GM19372 (cell line): Measurements from ENCODE around the gene CNIH2.
"Not testable (repeated sequence)": the region's sequence is repeated elsewhere in the genome, so short reads cannot be mapped to it uniquely, and the experiment has no call there.

ENCODE experiments used
- ATAC-seq: cut with Tn5 transposase; IDR thresholded peaks from one replicate; pipeline ENCODE4 v1.9.1; 2021; ENCODE audit warnings: mild to moderate bottlenecking, low read depth, moderate library complexity; ENCODE audit not compliant: unreplicated experiment

CNIH2 gene

DNA sequence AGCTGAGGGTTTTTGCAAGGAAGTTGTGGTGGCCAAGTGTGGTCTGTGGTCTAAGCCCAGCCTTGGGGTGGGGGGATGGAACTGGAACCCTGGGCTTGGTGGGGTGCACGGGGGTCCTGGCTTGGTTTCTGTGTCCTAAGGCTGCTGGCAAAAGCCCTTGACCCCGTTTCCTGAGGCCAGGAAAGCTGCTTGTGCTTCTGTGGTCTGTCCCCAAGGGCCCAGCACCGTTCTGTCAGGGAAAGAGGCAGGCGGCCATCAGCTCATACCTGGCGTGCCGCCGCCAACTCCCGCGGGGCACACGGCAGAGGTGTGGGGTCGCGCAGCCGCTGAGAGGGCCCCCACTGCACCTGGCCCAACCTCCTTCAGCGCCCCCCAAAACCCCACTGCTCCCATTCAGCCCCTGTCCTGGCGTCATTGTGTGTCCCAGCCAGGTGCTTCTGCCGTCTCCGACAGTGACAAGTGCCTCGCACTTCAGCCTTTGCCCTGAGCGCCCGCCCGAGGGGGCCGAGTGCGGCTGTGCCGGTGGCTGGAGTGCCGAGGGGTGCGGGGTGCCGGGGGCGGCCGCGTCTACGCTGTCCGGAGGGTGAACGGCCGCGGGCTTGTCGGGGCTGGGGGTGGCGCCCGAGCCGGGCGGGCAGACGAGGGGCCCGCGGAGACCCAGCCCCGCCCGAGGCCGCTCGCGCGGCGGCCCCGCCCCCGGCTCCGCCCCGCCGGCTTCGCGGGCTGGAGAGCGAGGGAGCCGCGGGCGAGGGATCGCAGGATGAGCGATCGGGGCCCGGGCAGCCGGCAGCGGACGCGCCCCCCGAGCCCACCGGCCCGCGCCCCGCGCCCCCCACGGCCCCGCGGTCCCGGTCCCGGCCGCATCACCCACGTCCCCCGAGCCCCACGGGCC, at the start of gene CNIH2:
CNIH2 (plus strand) TSS at position 705 of the 892 bp plus-strand sequence. CDS start 282 bp downstream, outside the sequence.
- ATAC-seq = no peak

DNA sequence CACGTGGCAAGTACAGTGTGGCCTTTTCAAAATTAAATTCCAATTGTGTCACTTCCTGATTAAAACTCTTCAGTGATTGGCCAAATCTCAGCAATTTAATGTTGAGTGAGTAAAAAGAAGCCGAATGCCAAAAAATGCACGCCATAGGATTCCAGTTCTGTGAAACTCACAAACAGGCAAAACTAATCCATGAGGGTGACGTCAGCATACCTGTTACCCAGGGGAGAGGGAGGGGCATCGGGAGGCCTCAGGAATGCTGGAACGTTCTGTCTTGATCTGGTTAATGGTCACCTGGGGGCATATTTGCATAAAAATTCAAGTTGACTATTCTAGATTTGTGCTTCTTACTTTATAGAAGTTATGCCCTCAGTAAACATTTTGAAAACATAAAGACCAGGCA, 49.5 kb upstream of the CNIH2 start:
- ATAC-seq = no peak

DNA sequence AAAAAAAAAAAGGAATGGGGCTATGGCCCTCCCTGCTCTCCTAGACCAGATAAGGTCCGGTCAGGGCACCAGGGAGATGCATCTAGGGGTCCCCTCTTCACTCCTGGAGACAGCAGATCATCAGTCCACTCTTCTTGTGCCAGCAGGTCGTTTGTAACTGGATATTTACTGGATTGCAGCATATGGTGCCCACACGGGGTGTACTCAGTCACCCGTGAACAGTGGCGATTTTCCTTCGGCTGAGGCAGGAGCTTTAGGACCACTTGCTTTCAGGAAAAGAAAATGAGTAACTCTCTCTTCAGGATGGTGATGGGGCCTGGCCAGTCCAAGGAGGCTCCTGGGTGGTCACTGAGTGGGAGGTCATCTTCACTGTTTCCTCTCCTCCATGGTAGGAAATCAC, 47.8 kb upstream of the CNIH2 start:
- no peak for ATAC-seq

- no peak for ATAC-seq
Measured at GRCh38 chr11:66230978-66231377, 47.0 kb upstream of the CNIH2 start.

DNA sequence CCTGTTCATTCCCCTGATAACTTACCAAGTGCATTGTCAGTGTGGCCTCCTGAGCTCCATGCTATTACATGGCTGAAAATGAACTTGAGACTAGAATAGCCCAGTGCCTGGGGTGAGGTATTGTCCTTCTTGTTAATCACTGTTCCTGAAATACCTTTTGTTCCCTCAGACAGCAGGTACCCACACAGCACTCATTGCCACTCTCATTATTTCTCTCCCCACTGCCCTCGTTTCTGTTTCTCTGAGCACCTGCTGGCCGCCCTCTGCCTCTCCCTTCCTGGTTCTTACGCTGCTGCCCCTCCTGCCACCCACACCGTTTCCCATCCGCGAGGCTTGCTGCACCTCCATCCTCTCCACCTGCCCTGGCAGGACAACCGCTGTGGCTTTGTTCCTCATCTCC, 46.4 kb upstream of the CNIH2 start:
- no peak for ATAC-seq

GRCh38 chr11:66232769-66233168, 45.2 kb upstream of the CNIH2 start:
- no peak for ATAC-seq

GRCh38 chr11:66233301-66233700, 44.7 kb upstream of the CNIH2 start:
- ATAC-seq = no peak

GRCh38 chr11:66235141-66235540, 42.8 kb upstream of the CNIH2 start:
- no peak for ATAC-seq

GRCh38 chr11:66237867-66238266, 40.1 kb upstream of the CNIH2 start:
- ATAC-seq = no peak

- ATAC-seq = no peak
Measured at GRCh38 chr11:66238786-66239413, 39.1 kb upstream of the CNIH2 start.

- no peak for ATAC-seq
Measured at GRCh38 chr11:66239511-66239910, 38.5 kb upstream of the CNIH2 start.

DNA sequence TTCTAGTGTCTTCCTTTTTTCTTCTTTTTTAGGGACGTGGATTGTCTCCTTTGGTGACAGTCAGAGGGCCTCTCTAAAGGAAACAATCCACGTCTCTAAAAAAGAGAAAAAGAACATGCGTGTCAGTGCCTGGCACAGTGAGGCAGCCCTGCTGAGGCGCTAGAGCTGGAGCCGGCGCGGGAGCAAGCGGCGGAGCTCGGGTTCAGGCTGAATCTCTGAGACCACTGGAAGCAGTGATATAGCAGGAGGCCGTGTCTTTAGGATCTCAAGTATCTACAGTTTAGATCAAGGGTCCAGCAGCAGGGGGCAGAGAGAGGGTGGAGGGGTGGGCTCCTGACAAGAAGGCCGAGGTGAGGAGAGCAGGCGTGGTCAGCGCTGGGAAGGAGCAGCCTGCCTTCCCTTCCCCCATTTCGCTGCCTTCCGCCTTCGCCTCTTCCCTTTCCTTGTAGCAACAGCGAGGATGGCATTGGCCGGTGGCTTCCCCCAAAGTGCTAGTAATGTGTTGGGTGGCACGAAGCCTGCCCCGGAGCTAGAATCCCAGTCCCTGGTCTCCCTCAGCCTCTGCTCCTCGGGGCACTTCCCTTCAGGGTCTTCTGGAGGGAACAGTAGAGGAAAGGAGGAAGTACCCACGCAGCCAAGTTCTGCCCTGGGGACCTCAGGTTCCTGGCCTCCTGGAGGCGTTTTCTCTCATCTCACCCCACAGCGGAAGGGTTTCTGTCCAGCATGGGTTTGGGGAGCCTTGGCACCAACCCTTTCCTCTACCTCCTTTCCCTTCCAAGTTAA, 37.8 kb upstream of the CNIH2 start:
- ATAC-seq = no peak

- no peak for ATAC-seq
Measured at GRCh38 chr11:66240781-66241136, 37.2 kb upstream of the CNIH2 start.

DNA sequence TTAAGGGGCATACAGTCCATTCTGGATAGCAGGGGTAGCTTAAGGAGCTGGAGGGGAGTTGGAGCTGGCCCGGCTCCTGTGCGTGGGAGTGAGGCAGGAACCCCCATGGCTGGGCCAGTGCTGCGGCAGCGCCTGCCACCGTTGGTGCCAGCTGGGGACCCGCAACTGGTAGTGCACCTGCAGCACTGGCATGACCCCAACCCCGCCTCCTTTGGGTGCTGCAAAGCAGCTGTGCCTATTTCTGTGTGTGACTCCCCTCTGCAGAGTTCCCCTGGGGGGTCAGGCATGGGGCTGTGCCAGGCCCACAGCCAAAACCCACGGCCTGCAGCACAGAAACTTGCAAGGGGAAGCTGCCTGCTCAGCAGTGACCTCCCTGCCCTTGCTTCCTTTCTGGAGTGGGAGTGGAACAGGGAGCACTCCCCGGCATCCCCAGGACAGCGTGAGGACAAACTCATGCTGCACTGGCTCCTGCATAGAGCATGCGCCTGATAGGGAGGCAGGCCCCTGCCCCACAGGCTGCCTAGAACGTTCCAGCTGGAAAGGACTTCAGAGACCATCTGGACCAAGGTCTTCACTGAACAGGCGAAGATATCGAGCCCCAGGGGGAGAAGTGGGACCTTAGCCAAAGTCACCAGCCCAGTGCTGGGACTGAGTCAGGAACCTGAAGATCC, 35.7 kb upstream of the CNIH2 start:
- ATAC-seq = no peak

- ATAC-seq = no peak
Measured at GRCh38 chr11:66243782-66244535, 34.0 kb upstream of the CNIH2 start.

DNA sequence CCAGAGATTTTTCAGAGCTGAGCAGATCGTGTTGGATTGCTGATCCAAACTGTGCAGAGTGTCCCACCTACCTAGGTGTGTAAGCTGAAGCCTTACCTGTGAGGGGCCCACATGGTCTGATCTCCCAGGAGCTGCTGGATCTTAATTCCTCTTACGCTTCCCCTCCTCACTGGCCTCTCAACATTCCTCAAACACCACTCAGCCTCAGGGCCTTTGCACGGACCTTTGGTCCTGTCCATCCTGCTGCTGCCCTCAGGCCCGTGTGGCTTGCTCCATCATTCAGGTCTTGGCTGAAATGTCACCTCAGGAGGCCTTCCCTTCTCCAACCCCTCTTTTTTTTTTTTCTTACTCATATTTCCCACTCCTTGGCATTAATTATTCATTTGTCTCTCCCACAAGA, 30.7 kb upstream of the CNIH2 start:
- no peak for ATAC-seq

GRCh38 chr11:66247801-66248200, 30.2 kb upstream of the CNIH2 start:
- no peak for ATAC-seq

DNA sequence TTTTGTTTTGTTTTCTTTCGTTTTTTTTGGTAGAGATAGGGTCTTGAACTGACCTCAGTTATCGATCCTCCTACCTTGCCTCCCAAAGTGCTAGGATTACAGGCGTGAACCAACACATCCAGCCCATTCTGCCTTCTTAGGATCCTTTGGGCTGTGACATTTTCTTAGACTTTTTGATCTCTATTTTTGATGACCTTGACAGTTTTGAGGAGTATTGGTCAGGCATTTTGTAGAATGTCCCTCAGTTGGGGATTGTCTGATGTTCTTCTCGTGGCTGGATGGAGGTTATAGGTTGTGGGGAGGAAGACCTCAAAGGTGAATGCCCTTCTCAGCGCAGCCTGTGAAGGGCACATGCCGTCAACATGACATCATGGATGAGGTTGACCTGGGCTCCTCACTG, 29.1 kb upstream of the CNIH2 start:
- ATAC-seq = no peak

DNA sequence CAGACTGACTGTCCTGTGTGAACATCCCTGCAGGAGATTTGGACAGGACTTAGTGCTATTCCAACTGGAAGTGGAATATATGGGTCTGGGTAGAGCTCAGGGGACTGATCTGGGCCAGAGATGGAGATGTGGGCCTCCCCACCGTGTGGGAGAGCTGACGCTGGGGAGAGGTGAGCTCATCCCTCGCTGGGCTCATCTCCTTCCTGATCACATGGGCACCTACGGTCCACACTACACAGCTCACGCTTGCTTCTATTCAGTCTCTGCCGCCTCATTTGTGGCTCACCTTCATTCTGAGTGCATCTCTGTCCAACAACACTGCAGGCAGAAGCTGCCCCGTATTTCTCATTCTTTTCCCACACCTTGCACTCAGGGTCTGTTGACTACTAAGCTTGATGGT, 26.2 kb upstream of the CNIH2 start:
- no peak for ATAC-seq

- ATAC-seq = not testable (repeated sequence)
Measured at GRCh38 chr11:66253081-66253480, 24.9 kb upstream of the CNIH2 start.
